GM21423 (cell line): ENCODE data around the gene AP1S2.
A peak's percentile ranks its signal among the peaks of the same experiment; 100 is the strongest.
"Not testable (repeated sequence)": the region's sequence is repeated elsewhere in the genome, so short reads cannot be mapped to it uniquely, and the experiment has no call there.

Source experiments
- ATAC-seq: cut with Tn5 transposase; IDR thresholded peaks from one replicate; pipeline ENCODE4 v1.9.1; 2021; ENCODE audit warnings: mild to moderate bottlenecking, moderate library complexity; ENCODE audit not compliant: unreplicated experiment

The AP1S2 gene

GRCh38 chrX:15854712-15855567 lies at the start of gene AP1S2:
Gene AP1S2 (minus strand): TSS chrX:15854813. CDS start chrX:15852524, 2,289 bp downstream.
- peak; percentile 90 for ATAC-seq

- peak; percentile 93 for ATAC-seq
Observed at GRCh38 chrX:15903186-15903681, 48.6 kb upstream of the AP1S2 start.

GRCh38 chrX:15895334-15895733 lies 40.7 kb upstream of the AP1S2 start:
- no peak for ATAC-seq

- ATAC-seq, result no peak
Observed at GRCh38 chrX:15894724-15895123, 40.1 kb upstream of the AP1S2 start.

GRCh38 chrX:15890463-15890862 lies 35.9 kb upstream of the AP1S2 start:
- ATAC-seq, result no peak

- ATAC-seq, result no peak
Observed at GRCh38 chrX:15888062-15888461, 33.4 kb upstream of the AP1S2 start.

- ATAC-seq, result no peak
Observed at GRCh38 chrX:15883540-15883863, 28.9 kb upstream of the AP1S2 start.

- ATAC-seq, result peak; percentile 84
Observed at GRCh38 chrX:15882704-15883539, 28.3 kb upstream of the AP1S2 start.

- no peak for ATAC-seq
Observed at GRCh38 chrX:15881381-15881897, 26.8 kb upstream of the AP1S2 start.

- ATAC-seq, result not testable (repeated sequence)
Observed at GRCh38 chrX:15877914-15878313, 23.3 kb upstream of the AP1S2 start.

- ATAC-seq, result no peak
Observed at GRCh38 chrX:15877380-15877779, 22.8 kb upstream of the AP1S2 start.

GRCh38 chrX:15874672-15875071 lies 20.1 kb upstream of the AP1S2 start:
- ATAC-seq, result no peak

GRCh38 chrX:15873566-15873965 lies 19.0 kb upstream of the AP1S2 start:
- ATAC-seq, result no peak

GRCh38 chrX:15870310-15870709 lies 15.7 kb upstream of the AP1S2 start:
- ATAC-seq, result no peak

- no peak for ATAC-seq
Observed at GRCh38 chrX:15869695-15870094, 15.1 kb upstream of the AP1S2 start.

- ATAC-seq, result no peak
Observed at GRCh38 chrX:15866147-15866546, 11.5 kb upstream of the AP1S2 start.

- no peak for ATAC-seq
Observed at GRCh38 chrX:15864629-15865028, 10.0 kb upstream of the AP1S2 start.

- no peak for ATAC-seq
Observed at GRCh38 chrX:15864023-15864422, 9.4 kb upstream of the AP1S2 start.

- ATAC-seq, result no peak
Observed at GRCh38 chrX:15860921-15861320, 6.3 kb upstream of the AP1S2 start.

GRCh38 chrX:15858051-15858450 lies 3.4 kb upstream of the AP1S2 start:
- no peak for ATAC-seq

GRCh38 chrX:15856636-15857035 lies 2.0 kb upstream of the AP1S2 start:
- ATAC-seq, result no peak

GRCh38 chrX:15856222-15856587 lies 1.6 kb upstream of the AP1S2 start:
- no peak for ATAC-seq
